Fibroblast of villous mesenchyme (primary cell): ENCODE data around the gene EMP2. TPM values are rescaled to one million over a fixed set of nuclear protein-coding genes. Genes with fewer than 3 reads are reported as not detected.

ENCODE experiments used
- DNase-seq: peaks from one replicate; pipeline ENCODE4 v3.0.0-alpha.2; 2010; ENCODE audit warnings: low read depth
- H3K4me3 ChIP-seq: 2 replicates; pipeline ENCODE4 v1.5.1; 2011; ENCODE audit warnings: low read depth, mild to moderate bottlenecking, low read length
- total RNA-seq: library from RNA; depleted of rRNA; stranded (reverse); fragments of >200 nt; gene quantifications from 2 replicates; pipeline ENCODE4 v1.2.3, GENCODE V29; 2012
- TF ChIP-seq, protein P1 (sequence below): IDR thresholded peaks from 2 replicates; pipeline ENCODE4 v1.5.1; 2012; ENCODE audit warnings: low read depth, mild to moderate bottlenecking, low read length; ENCODE audit not compliant: insufficient read depth

EMP2 gene
- total RNA-seq, 1 donor: 13.0 TPM

DNA sequence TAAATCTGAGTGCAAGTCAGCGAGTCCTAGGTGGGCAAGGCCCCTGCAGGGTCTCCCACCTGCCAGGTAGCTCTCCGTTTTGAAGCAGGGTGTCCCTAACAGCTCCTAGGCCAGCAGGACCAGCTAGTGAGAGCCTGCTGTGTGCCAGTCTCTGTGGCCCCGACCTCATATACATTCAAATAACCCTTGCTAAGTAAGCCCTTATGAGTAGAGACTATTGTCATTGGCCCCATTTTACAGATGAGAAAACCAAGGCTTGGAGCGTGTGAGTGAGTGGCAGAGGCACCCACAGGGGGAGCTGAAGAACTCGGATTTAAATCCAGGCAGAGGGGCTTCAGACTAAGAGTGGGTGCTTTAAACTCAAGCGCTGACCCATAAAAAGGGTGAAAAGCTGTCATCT, 39.7 kb upstream of the EMP2 start:
- H3K4me3 ChIP-seq: no peak overlapping the region
- DNase-seq: no peak
- TF ChIP-seq, protein P1, sequence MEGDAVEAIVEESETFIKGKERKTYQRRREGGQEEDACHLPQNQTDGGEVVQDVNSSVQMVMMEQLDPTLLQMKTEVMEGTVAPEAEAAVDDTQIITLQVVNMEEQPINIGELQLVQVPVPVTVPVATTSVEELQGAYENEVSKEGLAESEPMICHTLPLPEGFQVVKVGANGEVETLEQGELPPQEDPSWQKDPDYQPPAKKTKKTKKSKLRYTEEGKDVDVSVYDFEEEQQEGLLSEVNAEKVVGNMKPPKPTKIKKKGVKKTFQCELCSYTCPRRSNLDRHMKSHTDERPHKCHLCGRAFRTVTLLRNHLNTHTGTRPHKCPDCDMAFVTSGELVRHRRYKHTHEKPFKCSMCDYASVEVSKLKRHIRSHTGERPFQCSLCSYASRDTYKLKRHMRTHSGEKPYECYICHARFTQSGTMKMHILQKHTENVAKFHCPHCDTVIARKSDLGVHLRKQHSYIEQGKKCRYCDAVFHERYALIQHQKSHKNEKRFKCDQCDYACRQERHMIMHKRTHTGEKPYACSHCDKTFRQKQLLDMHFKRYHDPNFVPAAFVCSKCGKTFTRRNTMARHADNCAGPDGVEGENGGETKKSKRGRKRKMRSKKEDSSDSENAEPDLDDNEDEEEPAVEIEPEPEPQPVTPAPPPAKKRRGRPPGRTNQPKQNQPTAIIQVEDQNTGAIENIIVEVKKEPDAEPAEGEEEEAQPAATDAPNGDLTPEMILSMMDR: no peak

DNA sequence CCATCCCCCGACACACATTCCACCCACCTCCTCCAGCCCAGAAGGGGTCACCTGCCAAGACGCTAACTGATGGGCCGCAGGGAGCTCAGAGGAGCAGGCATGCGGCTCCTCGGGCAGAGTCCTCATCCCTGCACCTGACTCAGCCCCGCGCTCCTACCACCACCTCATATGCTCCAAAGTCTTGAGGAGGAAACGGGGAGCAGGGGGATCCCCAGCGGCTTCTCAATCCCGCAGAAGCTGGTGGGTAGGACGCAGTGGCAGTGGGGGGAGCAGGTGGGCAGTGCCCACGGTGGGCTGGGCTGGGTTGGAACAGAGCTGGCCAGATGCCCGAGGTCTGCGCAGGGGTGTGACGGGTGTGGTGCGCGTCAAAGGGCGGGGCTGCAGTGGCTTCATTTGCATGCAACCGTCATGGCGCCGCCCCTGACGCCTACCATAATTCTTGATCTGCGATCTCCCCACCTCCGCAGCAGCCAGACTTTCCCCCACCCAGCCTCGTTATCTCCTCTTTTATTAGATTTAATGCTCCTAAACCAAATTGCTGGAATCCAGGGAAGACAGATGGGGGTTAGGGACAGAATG, 39.0 kb upstream of the EMP2 start:
- no peak overlapping the region for H3K4me3 ChIP-seq
- TF ChIP-seq, protein P1: no peak
- DNase-seq: no peak

DNA sequence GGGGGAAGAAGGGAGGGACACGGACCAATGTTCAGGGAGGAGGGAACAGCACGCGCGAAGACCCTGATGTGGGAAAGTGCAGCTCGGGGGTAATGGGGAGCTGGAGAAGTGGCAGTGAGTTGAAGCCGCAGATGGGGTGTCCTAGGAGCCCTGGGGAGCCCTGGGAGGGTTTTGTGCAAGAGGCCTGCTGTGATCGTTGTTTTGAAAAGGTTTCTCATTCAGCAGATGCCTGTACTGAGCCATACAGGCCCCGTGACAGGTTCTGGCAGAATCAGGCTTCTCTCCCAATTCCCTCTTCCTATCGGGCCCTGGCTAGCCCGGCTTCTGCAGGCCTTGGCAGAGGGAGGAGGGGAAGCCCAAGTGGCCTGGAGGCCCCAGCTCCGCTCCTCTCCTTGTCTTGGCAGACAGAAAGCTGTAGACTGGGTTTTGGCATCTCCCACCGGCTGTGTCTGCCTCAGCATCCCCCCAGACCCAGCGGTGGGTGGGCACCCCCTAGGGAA, 38.4 kb upstream of the EMP2 start:
- H3K4me3 ChIP-seq: no peak overlapping the region
- TF ChIP-seq, protein P1: no peak
- no peak for DNase-seq

DNA sequence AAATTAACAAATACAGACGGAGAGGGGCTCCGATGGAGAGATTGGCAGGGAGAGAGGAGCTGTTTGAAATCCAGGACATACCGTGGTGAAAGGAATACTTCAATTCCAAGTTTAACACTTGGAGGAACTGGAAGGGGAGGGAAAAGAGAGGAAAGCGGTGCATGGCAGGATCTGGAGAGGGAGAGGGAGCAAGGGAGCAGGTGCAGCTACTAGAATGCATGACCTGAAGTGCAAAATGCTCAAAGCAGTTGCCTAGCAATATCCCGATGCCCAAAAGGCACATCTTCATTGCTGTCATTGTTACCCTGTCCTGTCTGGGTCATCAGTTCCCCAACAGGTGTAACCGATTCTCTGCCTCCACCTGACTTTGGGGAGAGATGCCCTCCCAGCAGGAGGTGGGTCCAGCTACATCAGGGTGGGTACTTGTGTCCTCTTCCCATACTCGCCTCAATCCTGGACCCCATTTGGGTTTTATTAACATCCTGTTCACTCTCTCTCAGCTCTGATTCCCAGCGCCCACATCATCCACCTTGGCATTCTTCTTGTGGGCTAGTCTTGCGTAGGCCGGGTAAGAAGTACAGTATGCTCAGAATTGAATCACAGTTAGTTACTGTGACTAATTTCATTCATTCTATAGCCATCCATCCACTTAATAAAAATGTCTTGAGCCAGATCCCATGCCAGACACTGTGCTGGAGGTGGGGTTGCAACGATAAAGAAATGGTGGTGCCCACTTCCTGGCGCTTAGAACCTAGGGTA, 37.4 kb upstream of the EMP2 start:
- DNase-seq: no peak
- TF ChIP-seq, protein P1: no peak

DNA sequence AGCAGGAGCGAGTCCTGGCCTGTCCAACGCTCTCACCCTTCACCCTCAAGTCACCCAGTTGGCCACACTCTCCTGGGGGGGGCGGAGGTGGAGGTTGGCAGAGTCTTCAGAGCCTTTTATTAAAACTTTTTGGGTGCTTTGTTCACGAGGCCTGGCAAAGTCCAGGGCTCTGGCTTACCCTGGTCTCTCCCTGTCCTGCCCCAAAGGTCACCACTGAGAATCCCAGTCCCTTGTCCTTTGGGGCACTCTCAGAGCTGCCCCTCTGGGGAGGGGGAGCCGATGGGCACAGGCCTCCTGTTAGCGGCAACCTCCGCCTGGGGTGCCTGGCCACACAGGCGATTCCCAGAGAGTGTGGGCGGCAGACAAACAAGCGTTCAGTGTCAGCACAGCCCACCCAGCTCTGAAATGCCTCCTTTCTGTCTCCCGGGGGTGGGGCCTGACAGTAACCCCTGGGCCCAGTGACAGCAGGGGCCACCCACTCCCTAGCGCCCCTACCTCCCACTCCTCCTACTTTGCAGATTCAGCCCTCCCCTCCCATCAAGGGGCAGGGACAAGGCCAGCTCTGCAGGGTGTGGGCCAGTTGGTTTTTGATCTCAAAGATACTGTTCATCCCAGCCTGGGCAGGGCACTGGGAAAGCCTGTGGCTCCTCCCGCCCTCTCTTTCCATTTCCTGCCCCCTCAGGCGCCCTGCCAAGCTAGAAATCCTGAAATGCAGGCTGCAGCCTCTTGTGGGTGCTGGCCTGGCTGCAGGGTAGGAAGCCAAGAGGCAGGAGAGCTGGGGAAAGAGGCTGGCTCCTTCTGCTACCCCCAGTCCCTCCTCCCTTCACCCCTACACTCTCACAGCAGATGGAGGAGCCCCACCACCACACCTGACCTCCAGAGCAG, 36.6 kb upstream of the EMP2 start:
- TF ChIP-seq, protein P1: no peak
- H3K4me3 ChIP-seq: no peak overlapping the region
- peak; percentile 19 for DNase-seq

More for the DNA sequence above, 37.4 kb upstream of the EMP2 start:
- H3K4me3 ChIP-seq: no peak overlapping the region

DNA sequence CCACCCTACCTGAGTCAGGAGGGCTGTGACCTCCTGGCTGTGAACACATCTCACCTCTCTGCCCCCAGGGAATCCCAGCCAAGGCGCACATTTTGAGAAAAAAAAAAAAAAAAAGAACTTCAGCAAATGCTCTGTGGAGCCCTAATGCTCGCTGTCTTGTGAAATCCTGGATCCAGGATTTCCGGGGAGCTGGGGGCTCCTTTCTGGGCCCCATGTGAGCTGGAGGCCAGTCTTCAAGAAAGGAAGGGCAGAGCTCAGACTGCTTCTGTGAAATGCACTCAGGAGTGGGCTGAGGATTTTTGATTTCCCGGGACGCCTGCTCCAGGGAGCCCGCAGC, 36.0 kb upstream of the EMP2 start:
- DNase-seq: no peak
- TF ChIP-seq, protein P1: no peak
- no peak overlapping the region for H3K4me3 ChIP-seq
